Measurements from ENCODE around the gene UNC93B1.

DNA sequence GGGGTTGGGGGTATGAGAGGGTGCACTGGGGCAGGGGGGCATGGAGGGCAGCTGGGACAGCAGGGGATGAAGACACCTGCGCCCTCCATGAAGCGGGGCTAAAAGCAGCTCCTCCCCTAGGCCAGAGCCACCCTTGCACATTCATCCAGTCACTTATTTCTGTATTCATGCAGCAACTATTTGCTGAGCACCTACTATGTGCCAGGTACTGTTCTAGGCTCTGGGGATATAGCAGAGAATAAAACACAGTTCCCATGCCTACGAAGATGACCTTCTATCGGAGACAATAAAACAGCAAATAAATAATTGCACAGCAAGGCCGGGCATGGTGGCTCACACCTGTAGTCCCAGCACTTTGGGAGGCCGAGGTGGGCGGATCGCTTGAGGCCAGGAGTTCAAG lies 11.6 kb upstream of the UNC93B1 start:
- TF ChIP-seq POLR2AphosphoS5 (IDR thresholded peaks at IDR 0.05; ENCODE audit: low read depth, low read length) (no peak), TAF1 (IDR thresholded peaks at IDR 0.05; ENCODE audit: borderline replicate concordance, low read depth, low read length) (no peak), POLR2A (IDR thresholded peaks at IDR 0.05; ENCODE audit: low read depth, low read length) (no peak)

All from GM12892 (cell line).